WTC11 (cell line): ENCODE data around the gene EPHA1.

Source experiments
- CREB1 ChIP-seq: sonication (generic); formaldehyde crosslinking; IDR thresholded peaks from 2 replicates; pipeline ENCODE4 v1.8.0; 2023; ENCODE audit warnings: mild to moderate bottlenecking, missing genetic modification reagents
- HMGXB4 ChIP-seq: sonication (generic); formaldehyde crosslinking; IDR thresholded peaks from 2 replicates; pipeline ENCODE4 v1.8.1; 2023; ENCODE audit warnings: mild to moderate bottlenecking, moderate library complexity, missing genetic modification reagents
- IRF1 ChIP-seq: sonication (generic); formaldehyde crosslinking; IDR thresholded peaks from 2 replicates; pipeline ENCODE4 v1.8.0; 2023; ENCODE audit warnings: missing genetic modification reagents
- IRF2 ChIP-seq: sonication (generic); formaldehyde crosslinking; IDR thresholded peaks from 2 replicates; pipeline ENCODE4 v1.8.0; 2022; ENCODE audit warnings: low read depth, missing genetic modification reagents, borderline replicate concordance
- NFYB ChIP-seq: sonication (generic); formaldehyde crosslinking; conservative IDR thresholded peaks from 2 replicates; pipeline ENCODE4 v1.8.0; 2022; ENCODE audit warnings: low read depth, missing genetic modification reagents
- ZNF138 ChIP-seq: sonication (generic); formaldehyde crosslinking; conservative IDR thresholded peaks from 2 replicates; pipeline ENCODE4 v1.8.1; 2022; ENCODE audit warnings: mild to moderate bottlenecking, moderate library complexity, missing genetic modification reagents
- ZNF317 ChIP-seq: sonication (generic); formaldehyde crosslinking; IDR thresholded peaks from 2 replicates; pipeline ENCODE4 v1.8.1; 2023; ENCODE audit warnings: low read depth, mild to moderate bottlenecking, moderate library complexity, missing genetic modification reagents, borderline replicate concordance
- ZNF423 ChIP-seq: fragments of 250-450 bp; sonication (Bioruptor Pico); IDR thresholded peaks from 2 replicates; pipeline ENCODE4 v2.1.2; 2022; ENCODE audit warnings: mild to moderate bottlenecking, moderate library complexity
- TF ChIP-seq, protein P1 (sequence below): fragments of 200-600 bp; IDR thresholded peaks from 2 replicates; pipeline ENCODE4 v1.8.0; 2022; ENCODE audit warnings: antibody characterized with exemption
- TF ChIP-seq, protein P2 (sequence below): sonication (generic); formaldehyde crosslinking; IDR thresholded peaks from 2 replicates; pipeline ENCODE4 v1.8.1; 2023; ENCODE audit warnings: mild to moderate bottlenecking, missing genetic modification reagents, moderate library complexity
- TF ChIP-seq, protein P3 (sequence below): sonication (generic); formaldehyde crosslinking; IDR thresholded peaks from 2 replicates; pipeline ENCODE4 v1.8.0; 2022; ENCODE audit warnings: missing genetic modification reagents

DNA sequence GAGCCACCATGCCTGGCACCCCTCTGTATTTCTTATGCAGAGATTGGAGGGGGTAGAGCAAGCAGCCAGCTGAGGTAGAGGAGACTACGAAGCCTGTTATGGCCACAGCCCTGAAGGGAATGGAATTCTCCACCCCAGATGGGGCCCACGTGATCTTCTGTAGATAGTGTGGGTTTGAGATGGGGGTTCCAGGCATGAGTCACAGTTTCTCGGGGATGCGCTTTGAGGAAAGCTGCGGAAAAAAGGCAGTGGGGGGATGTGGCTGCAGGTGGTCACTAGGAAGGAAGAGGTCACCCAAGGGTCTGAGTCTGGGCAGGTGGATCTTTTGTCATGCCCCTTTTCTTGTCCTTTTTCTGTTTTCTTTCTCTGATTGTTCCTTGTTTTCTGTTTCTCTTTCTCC is 57.6 kb downstream of the EPHA1 start:
- TF ChIP-seq, protein P1, sequence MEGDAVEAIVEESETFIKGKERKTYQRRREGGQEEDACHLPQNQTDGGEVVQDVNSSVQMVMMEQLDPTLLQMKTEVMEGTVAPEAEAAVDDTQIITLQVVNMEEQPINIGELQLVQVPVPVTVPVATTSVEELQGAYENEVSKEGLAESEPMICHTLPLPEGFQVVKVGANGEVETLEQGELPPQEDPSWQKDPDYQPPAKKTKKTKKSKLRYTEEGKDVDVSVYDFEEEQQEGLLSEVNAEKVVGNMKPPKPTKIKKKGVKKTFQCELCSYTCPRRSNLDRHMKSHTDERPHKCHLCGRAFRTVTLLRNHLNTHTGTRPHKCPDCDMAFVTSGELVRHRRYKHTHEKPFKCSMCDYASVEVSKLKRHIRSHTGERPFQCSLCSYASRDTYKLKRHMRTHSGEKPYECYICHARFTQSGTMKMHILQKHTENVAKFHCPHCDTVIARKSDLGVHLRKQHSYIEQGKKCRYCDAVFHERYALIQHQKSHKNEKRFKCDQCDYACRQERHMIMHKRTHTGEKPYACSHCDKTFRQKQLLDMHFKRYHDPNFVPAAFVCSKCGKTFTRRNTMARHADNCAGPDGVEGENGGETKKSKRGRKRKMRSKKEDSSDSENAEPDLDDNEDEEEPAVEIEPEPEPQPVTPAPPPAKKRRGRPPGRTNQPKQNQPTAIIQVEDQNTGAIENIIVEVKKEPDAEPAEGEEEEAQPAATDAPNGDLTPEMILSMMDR = no peak
- TF ChIP-seq CREB1 (CRISPR knock-in tag) (no peak), IRF1 (CRISPR knock-in tag) (no peak), ZNF138 (no peak), HMGXB4 (CRISPR knock-in tag) (no peak), NFYB (CRISPR knock-in tag) (no peak), IRF2 (CRISPR knock-in tag) (no peak), ZNF423 (CRISPR knock-in tag) (no peak), ZNF317 (CRISPR knock-in tag) (no peak)
- TF ChIP-seq, protein P2, sequence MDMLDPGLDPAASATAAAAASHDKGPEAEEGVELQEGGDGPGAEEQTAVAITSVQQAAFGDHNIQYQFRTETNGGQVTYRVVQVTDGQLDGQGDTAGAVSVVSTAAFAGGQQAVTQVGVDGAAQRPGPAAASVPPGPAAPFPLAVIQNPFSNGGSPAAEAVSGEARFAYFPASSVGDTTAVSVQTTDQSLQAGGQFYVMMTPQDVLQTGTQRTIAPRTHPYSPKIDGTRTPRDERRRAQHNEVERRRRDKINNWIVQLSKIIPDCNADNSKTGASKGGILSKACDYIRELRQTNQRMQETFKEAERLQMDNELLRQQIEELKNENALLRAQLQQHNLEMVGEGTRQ (CRISPR knock-in tag) = no peak
- TF ChIP-seq, protein P3, sequence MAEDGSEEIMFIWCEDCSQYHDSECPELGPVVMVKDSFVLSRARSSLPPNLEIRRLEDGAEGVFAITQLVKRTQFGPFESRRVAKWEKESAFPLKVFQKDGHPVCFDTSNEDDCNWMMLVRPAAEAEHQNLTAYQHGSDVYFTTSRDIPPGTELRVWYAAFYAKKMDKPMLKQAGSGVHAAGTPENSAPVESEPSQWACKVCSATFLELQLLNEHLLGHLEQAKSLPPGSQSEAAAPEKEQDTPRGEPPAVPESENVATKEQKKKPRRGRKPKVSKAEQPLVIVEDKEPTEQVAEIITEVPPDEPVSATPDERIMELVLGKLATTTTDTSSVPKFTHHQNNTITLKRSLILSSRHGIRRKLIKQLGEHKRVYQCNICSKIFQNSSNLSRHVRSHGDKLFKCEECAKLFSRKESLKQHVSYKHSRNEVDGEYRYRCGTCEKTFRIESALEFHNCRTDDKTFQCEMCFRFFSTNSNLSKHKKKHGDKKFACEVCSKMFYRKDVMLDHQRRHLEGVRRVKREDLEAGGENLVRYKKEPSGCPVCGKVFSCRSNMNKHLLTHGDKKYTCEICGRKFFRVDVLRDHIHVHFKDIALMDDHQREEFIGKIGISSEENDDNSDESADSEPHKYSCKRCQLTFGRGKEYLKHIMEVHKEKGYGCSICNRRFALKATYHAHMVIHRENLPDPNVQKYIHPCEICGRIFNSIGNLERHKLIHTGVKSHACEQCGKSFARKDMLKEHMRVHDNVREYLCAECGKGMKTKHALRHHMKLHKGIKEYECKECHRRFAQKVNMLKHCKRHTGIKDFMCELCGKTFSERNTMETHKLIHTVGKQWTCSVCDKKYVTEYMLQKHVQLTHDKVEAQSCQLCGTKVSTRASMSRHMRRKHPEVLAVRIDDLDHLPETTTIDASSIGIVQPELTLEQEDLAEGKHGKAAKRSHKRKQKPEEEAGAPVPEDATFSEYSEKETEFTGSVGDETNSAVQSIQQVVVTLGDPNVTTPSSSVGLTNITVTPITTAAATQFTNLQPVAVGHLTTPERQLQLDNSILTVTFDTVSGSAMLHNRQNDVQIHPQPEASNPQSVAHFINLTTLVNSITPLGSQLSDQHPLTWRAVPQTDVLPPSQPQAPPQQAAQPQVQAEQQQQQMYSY (CRISPR knock-in tag) = no peak
